CD14-positive monocyte (primary cell): ENCODE data around the gene WFDC10A. TPM values are rescaled to one million over a fixed set of nuclear protein-coding genes. Genes with fewer than 3 reads are reported as not detected.

Source experiments
- DNase-seq, 3 donors: peaks; one replicate each; pipeline ENCODE4 v3.0.0-alpha.2; 2011 to 2022
- H2AFZ ChIP-seq: 2 replicates; pipeline ENCODE4 v1.6.0; 2012; ENCODE audit warnings: mild to moderate bottlenecking, low read depth, low read length, inconsistent platforms; ENCODE audit not compliant: insufficient read depth, poor library complexity, severe bottlenecking
- H3K27ac ChIP-seq, 2 donors: 1 replicate in 1 of 2; 2 replicates in 1 of 2; pipeline ENCODE4 v1.5.1; 2012 to 2013; ENCODE audit warnings: low read length in 2 of 2, control low read depth in 1 of 2, inconsistent platforms in 1 of 2, low read depth in 1 of 2, mild to moderate bottlenecking in 1 of 2
- H3K27me3 ChIP-seq, 2 donors: one replicate each; pipeline versions ENCODE4 v1.6.0 to v1.6.1; 2011 to 2013; ENCODE audit warnings: low read length in 2 of 2; ENCODE audit not compliant: control insufficient read depth in 2 of 2, insufficient read depth in 2 of 2
- H3K36me3 ChIP-seq, 2 donors: replicated peaks in 1 of 2; 1 replicate in 1 of 2; 2 replicates in 1 of 2; pipeline versions ENCODE4 v1.5.1 to v1.6.1; 2012 to 2013; ENCODE audit warnings: low read length in 2 of 2, control low read depth in 1 of 2, inconsistent platforms in 1 of 2, mild to moderate bottlenecking in 1 of 2; ENCODE audit not compliant: insufficient read depth in 2 of 2, control insufficient read depth in 1 of 2
- H3K4me1 ChIP-seq, 2 donors: 1 replicate in 1 of 2; 2 replicates in 1 of 2; pipeline versions ENCODE4 v1.5.1 to v1.6.1; 2012 to 2013; ENCODE audit warnings: low read length in 2 of 2, control low read depth in 1 of 2, inconsistent platforms in 1 of 2, mild to moderate bottlenecking in 1 of 2, moderate library complexity in 1 of 2; ENCODE audit not compliant: insufficient read depth in 2 of 2, control insufficient read depth in 1 of 2
- H3K4me2 ChIP-seq: replicated peaks from 2 replicates; pipeline ENCODE3; 2012; ENCODE audit warnings: low read length, moderate library complexity, mild to moderate bottlenecking; ENCODE audit not compliant: poor library complexity, severe bottlenecking; ENCODE audit errors: extremely low read depth
- H3K4me3 ChIP-seq, 3 experiments: fragments of 200-600 bp in 1 of 3; sonication (generic) in 1 of 3; replicated peaks in 1 of 3; 1 replicate in 2 of 3; 2 replicates in 1 of 3; pipeline ENCODE4 v1.5.1; 2011 to 2013; ENCODE audit warnings: low read length in 3 of 3, mild to moderate bottlenecking in 3 of 3, control low read depth in 2 of 3, low read depth in 2 of 3, inconsistent platforms in 1 of 3, moderate library complexity in 1 of 3
- H3K79me2 ChIP-seq: 2 replicates; pipeline ENCODE4 v1.6.0; 2012; ENCODE audit warnings: mild to moderate bottlenecking, control low read depth, inconsistent platforms, low read length, moderate library complexity; ENCODE audit not compliant: insufficient read depth
- H3K9ac ChIP-seq: 2 replicates; pipeline ENCODE4 v1.6.0; 2017; ENCODE audit warnings: low read length, mild to moderate bottlenecking; ENCODE audit not compliant: insufficient read depth, poor library complexity, severe bottlenecking
- H3K9me3 ChIP-seq, 2 donors: replicated peaks in 1 of 2; 1 replicate in 1 of 2; 2 replicates in 1 of 2; pipeline versions ENCODE4 v1.5.1 to v1.6.1; 2012 to 2013; ENCODE audit warnings: low read length in 2 of 2, control low read depth in 1 of 2; ENCODE audit not compliant: control insufficient read depth in 1 of 2, insufficient read depth in 1 of 2
- H4K20me1 ChIP-seq: 2 replicates; pipeline ENCODE4 v1.6.0; 2012; ENCODE audit warnings: mild to moderate bottlenecking, low read length, control low read depth, moderate library complexity; ENCODE audit not compliant: insufficient read depth
- H3K27ac Mint-ChIP-seq, 7 donors: one replicate each; pipeline ENCODE4 v1.8.0; 2020; ENCODE audit warnings: mild to moderate bottlenecking in 7 of 7, mixed read lengths in 7 of 7, moderate library complexity in 6 of 7, inconsistent platforms in 2 of 7
- H3K27me3 Mint-ChIP-seq, 3 donors: one replicate each; pipeline ENCODE4 v1.8.0; 2021 to 2022; ENCODE audit warnings: low read depth in 3 of 3, mild to moderate bottlenecking in 3 of 3, mixed read lengths in 3 of 3, moderate library complexity in 3 of 3, inconsistent platforms in 1 of 3
- H3K36me3 Mint-ChIP-seq, 2 donors: one replicate each; pipeline ENCODE4 v1.8.0; 2020; ENCODE audit warnings: mixed read lengths in 2 of 2, inconsistent platforms in 1 of 2, mild to moderate bottlenecking in 1 of 2
- H3K4me1 Mint-ChIP-seq: one replicate; pipeline ENCODE4 v1.8.0; 2020; ENCODE audit warnings: mild to moderate bottlenecking, mixed read lengths
- H3K4me3 Mint-ChIP-seq, 2 donors: one replicate each; pipeline ENCODE4 v1.8.0; 2020; ENCODE audit warnings: mild to moderate bottlenecking in 2 of 2, mixed read lengths in 2 of 2, moderate library complexity in 1 of 2
- H3K9me3 Mint-ChIP-seq, 7 donors: one replicate each; pipeline ENCODE4 v1.8.0; 2020 to 2022; ENCODE audit warnings: mixed read lengths in 7 of 7, mild to moderate bottlenecking in 6 of 7, moderate library complexity in 6 of 7, inconsistent platforms in 2 of 7
- WGBS: methylation state at CpG from one replicate; pipeline ENCODE4 v1.1.5; 2013; ENCODE audit warnings: missing lambda C conversion rate; ENCODE audit not compliant: insufficient coverage; 5-methylcytosine and 5-hydroxymethylcytosine counted together
- intact Hi-C, 2 donors: fragments of 100-400 bp; cut with micrococcal nuclease; formaldehyde crosslinking; loops; one replicate each; pipeline versions ENCODE4 v1.15.0 to v1.15.1; 2023
- polyA plus RNA-seq, 3 donors: library from polyadenylated mRNA; depleted of rRNA in 1 of 3; unstranded in 2 of 3; stranded (reverse) in 1 of 3; fragments of 300-500 nt in 2 of 3; fragments of >200 nt in 1 of 3; fragmentation: Illumina TruSeq in 2 of 3; gene quantifications; 1 replicate in 2 of 3; 2 replicates in 1 of 3; pipeline ENCODE4 v1.2.3, GENCODE V29; 2012 to 2021
- TF ChIP-seq, protein P1 (sequence below): fragments of 200-600 bp; IDR thresholded peaks from one replicate; pipeline ENCODE4 v1.8.0; 2022; ENCODE audit warnings: antibody characterized with exemption, mild to moderate bottlenecking

Gene WFDC10A
- polyA plus RNA-seq, 3 donors: not detected

DNA sequence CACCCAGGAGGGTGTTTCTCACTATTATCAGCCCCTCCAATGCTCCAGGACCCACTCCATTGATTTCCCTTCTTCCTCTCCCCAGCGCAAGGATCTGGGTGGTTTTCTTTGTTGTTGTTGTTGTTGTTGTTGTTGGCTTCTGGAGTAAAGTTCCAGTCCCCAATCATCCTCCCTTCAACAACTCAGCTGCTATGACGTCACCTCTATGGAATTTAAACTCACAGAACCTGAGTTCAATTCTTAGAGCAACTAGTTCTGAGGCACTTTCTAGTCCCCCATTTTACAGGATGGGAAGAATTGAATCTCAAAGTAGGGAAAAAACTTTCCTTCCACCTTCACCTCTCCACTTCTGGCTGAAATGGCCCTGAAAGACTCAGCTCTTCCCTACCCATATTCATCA is 40.7 kb upstream of the WFDC10A start:
- peaks cover 6 to 9% (median 6%) of the 10 kb centered on the region in 3 donors for H3K27me3 Mint-ChIP-seq
- Histone ChIP-seq H3K79me2 (no peaks in the 10 kb centered on the region), H3K9me3 (no peaks in the 10 kb centered on the region), H3K9ac (no peak overlapping the region), H3K36me3 (no peaks in the 10 kb centered on the region), H3K4me2 (no peak overlapping the region), H3K4me1 (no peaks in the 10 kb centered on the region), H3K27me3 (peaks cover 2 to 7% of the 10 kb centered on the region in 2 donors), H4K20me1 (no peaks in the 10 kb centered on the region), H3K4me3 (no peak overlapping the region), H2AFZ (no peak overlapping the region), H3K27ac (no peak overlapping the region)
- no peaks in the 10 kb centered on the region for H3K36me3 Mint-ChIP-seq
- no peak overlapping the region for H3K27ac Mint-ChIP-seq
- H3K4me3 Mint-ChIP-seq: no peak overlapping the region
- DNase-seq: no peak
- H3K4me1 Mint-ChIP-seq: no peaks in the 10 kb centered on the region
- intact Hi-C loops: no loop called here
- TF ChIP-seq, protein P1, sequence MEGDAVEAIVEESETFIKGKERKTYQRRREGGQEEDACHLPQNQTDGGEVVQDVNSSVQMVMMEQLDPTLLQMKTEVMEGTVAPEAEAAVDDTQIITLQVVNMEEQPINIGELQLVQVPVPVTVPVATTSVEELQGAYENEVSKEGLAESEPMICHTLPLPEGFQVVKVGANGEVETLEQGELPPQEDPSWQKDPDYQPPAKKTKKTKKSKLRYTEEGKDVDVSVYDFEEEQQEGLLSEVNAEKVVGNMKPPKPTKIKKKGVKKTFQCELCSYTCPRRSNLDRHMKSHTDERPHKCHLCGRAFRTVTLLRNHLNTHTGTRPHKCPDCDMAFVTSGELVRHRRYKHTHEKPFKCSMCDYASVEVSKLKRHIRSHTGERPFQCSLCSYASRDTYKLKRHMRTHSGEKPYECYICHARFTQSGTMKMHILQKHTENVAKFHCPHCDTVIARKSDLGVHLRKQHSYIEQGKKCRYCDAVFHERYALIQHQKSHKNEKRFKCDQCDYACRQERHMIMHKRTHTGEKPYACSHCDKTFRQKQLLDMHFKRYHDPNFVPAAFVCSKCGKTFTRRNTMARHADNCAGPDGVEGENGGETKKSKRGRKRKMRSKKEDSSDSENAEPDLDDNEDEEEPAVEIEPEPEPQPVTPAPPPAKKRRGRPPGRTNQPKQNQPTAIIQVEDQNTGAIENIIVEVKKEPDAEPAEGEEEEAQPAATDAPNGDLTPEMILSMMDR: no peak
- WGBS: no CpG with 5 or more reads among the region's 2 CpGs
- H3K9me3 Mint-ChIP-seq: peaks cover 0 to 5% (median 0%) of the 10 kb centered on the region in 7 donors

DNA sequence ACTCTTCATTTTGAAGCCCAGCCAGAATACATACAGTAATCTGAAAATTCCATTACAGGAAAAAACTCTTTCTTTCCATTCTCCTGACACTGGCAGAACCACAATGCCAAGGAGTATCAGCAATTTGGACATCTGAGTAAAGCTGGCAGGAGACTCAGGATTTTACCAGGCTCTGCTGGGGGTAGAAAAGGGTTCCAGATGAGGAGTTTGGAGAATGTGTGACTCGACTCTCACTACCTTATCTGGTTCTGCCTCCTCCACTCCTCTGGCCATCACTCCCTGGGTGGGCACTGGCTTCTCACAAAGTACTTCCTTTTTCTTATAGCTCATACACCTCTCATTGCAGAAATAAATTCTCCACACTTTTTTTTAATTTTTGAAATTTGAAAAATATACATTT is 39.8 kb upstream of the WFDC10A start:
- Mint-ChIP-seq H3K9me3 (peaks cover 0 to 5% (median 2%) of the 10 kb centered on the region in 7 donors), H3K4me3 (no peak overlapping the region), H3K27ac (no peak overlapping the region), H3K36me3 (no peaks in the 10 kb centered on the region), H3K4me1 (no peaks in the 10 kb centered on the region), H3K27me3 (peaks cover 5 to 12% (median 9%) of the 10 kb centered on the region in 3 donors)
- Histone ChIP-seq H3K9me3 (no peaks in the 10 kb centered on the region), H3K4me3 (no peak overlapping the region), H3K27me3 (peaks cover 2 to 9% of the 10 kb centered on the region in 2 donors), H2AFZ (no peak overlapping the region), H3K27ac (no peak overlapping the region), H3K79me2 (no peaks in the 10 kb centered on the region), H3K36me3 (no peaks in the 10 kb centered on the region), H3K4me2 (no peak overlapping the region), H3K4me1 (no peaks in the 10 kb centered on the region), H4K20me1 (no peaks in the 10 kb centered on the region), H3K9ac (no peak overlapping the region)
- intact Hi-C loops: no loop called here
- TF ChIP-seq, protein P1: no peak
- no peak for DNase-seq
- WGBS: no CpG with 5 or more reads among the region's 1 CpG
